Measurements from ENCODE around the gene FLCN.
A peak's percentile ranks its signal among the peaks of the same experiment; 100 is the strongest.
"Not testable (repeated sequence)": the region's sequence is repeated elsewhere in the genome, so short reads cannot be mapped to it uniquely, and the experiment has no call there.

The FLCN gene

DNA sequence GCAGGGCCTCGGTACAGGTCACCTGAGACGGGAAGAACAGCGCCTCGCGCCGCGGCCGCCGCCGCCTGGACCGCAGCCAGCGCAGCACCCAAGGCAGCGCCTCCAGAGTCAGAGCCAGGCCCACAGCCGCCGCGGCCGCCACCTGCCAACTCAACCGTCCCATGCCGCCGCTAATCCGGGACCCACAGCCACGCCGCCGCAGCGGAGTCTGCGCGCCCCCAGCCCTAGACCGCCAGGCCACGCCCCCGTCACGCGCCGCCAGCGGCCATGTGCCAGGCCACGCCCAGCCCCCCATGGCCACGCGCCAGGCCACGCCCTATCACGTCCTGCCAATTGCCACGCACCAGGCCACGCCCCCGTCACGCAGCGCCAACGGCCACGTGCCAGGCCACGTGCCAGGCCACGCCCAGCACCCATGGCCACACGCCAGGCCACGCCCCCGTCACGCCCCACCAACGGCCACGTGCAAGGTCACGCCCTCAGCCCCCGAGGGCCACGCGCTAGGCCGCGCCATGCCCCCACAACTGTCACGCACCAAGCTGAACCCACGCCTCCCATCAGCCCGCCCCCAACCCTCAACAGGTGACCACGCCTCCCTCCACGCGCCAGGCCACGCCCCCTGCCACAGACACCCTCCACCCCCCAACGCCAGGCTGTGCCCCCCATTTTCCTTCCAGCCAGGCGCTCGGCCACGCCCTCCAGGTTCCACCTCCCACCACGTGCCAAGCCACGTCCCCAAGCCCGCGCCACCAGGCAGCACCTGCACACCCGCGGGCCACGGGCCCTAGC lies 30.6 kb downstream of the FLCN start, which contains the start of gene PLD6:
Gene PLD6, minus strand, starts transcription at position 210 of the 789 bp plus-strand sequence. Its CDS starts 47 bp downstream, at position 163.
- DNase-seq, result peak; percentile 68 to 79 (median 74)

- DNase-seq, result peak; percentile 57 to 79 (median 76)
Measured at GRCh38 chr17:17205368-17206123, 31.4 kb downstream of the FLCN start.

- DNase-seq, result no peak
Measured at GRCh38 chr17:17204635-17205231, 32.2 kb downstream of the FLCN start.

- DNase-seq, result peak in 1 of 3 donors; percentile 6
Measured at GRCh38 chr17:17204041-17204591, 32.9 kb downstream of the FLCN start.

DNA sequence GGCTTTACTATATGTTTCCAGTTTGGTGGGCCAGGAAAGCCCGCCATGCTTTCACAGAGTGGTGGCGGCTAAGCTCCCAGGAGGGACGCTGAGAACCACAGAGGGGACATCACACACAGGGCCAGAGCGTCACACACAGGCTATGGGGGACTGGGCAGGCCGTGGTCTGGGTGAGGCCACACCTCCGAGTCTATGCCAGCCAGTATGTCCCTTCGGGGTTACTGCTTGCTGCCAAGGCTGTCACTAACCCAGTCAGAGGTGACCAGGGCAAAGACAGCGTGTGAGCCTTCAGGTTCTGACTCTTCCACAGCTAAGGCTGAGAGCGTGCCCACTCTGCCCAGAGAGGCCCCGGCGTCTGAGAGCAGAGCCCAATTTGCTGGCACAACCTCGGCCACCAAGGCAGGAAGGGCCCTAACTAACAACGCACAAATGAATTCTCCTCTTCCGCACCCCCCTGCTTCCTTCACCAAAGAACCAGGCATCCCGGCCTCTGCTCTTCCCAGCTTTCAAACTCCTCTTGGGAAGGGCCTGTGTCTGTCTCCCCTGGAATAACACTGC lies 33.7 kb downstream of the FLCN start:
- DNase-seq, result no peak

DNA sequence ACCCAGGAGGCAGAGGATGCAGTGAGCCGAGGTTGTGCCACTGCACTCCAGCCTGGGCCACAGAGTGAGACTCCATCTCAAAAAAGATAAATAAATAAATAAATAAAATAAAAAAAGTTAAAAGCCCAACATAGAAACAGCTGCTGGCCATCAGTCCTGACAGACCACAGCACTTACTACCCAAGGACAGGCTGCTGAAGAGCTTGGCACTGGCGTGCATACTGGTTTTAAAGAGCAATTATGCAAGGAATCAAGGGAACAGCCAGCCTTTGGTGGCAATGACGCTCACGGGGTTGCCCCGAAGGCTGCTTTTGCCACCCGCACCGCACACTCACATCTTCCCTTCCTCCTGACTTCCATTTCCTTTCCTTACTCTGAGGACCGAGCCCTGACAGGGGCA lies 35.1 kb downstream of the FLCN start:
- no peak for DNase-seq

- DNase-seq, result no peak
Measured at GRCh38 chr17:17201271-17201670, 35.7 kb downstream of the FLCN start.

DNA sequence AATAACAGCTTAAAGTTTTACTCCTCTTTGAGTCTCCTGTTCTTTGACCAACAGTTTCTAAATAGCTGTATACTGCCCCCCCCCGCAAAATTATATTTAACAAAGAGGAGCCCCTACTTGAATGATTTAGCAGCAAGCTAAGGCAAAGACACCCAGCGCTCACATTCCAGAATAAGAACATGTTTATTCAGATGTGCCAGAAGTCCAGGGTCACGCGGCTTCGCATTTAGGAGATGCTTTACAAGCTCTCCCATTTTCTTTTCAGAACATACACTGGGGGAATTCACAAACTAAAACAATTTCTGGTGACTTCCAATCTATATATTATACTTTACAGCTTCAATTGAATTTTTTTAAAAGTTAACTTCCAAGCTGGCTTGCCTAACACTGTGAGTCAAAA lies 36.1 kb downstream of the FLCN start:
- DNase-seq, result no peak

- DNase-seq, result no peak
Measured at GRCh38 chr17:17200311-17200710, 36.7 kb downstream of the FLCN start.

DNA sequence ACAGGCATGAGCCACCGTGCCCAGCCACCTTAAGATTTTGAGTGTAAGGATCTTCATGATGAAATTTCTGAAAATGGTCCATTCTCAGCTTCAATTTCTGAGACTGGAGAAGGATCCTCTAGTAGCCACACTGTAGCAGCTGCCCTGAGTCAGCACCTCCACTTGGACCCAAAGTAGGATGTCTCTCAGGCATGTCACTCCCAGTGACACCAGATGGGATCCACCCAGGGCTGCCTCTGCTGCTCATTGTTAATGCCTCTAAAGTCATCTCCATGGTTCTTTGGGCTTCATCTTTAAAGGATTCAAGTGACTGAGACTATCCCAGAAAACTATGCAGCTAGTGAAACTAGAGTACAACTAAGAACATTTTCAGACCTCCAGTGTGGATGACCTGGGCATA lies 38.7 kb downstream of the FLCN start:
- DNase-seq, result no peak

DNA sequence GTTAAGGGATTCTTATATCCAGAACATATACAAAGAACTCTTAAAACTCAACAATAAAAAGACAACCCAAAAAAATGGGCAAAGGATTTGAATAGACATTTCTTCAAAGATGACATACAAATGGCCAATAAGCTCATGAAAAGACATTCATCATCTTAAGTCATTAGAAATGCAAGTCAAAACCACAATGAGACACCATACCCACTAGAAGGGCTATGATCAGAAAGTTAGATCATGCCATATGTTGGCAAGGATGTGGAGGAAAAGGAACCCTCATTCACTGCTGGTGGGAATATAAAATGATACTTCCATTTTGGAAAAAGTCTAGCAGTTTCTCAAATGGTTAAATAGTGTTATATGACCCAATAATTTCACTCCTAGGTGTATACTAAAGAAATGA lies 40.2 kb downstream of the FLCN start:
- no peak for DNase-seq

- DNase-seq, result not testable (repeated sequence)
Measured at GRCh38 chr17:17195466-17195865, 41.5 kb downstream of the FLCN start.

DNA sequence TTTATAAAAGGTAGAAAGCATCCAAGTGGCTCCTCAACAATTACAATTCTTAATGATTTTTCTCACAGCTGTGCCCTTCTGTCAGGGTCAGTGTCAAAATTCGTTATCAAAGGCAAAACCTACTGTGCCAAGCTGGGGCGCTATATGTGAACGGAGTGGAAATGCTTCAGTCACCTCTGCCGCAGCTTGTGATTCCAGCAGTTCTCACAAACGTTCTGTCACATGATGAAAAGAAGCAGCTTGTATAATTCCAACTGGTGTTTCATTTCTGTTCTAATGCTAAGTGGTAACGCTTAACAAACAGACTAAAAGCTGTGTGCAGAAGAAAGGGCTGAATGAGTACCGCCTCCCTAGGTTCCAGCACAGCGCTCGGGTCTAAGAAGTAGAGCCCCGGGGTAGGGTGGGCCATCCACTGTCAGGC lies 45.0 kb downstream of the FLCN start:
- DNase-seq, result no peak

- DNase-seq, result no peak
Measured at GRCh38 chr17:17191346-17191792, 45.6 kb downstream of the FLCN start.

- DNase-seq, result no peak
Measured at GRCh38 chr17:17190188-17190587, 46.8 kb downstream of the FLCN start.

GRCh38 chr17:17189559-17189958 lies 47.4 kb downstream of the FLCN start:
- no peak for DNase-seq

DNA sequence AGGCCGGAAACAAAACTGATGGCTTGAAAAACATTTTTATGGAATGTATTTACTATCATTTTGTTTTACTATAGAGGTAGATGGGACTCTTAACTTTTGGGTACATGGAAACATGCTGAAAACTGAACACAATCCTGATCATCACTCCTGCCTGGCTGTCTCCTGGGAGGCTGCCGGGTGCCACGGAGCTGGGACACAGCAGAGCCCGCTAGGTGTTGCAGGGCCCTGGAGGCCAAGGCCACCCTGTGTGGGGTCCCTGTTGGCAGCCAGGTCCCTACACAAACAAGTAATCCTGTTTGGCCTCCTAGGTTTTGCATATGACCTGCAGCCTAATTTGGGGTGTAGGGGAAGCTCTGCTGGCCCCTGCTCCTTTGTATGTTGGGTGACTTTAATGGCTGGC lies 48.4 kb downstream of the FLCN start:
- no peak for DNase-seq

GRCh38 chr17:17186551-17187505 lies 50.1 kb downstream of the FLCN start:
- no peak for DNase-seq

GRCh38 chr17:17186051-17186450 lies 50.9 kb downstream of the FLCN start:
- no peak for DNase-seq

- not testable (repeated sequence) for DNase-seq
Measured at GRCh38 chr17:17184985-17185757, 51.8 kb downstream of the FLCN start.

DNA sequence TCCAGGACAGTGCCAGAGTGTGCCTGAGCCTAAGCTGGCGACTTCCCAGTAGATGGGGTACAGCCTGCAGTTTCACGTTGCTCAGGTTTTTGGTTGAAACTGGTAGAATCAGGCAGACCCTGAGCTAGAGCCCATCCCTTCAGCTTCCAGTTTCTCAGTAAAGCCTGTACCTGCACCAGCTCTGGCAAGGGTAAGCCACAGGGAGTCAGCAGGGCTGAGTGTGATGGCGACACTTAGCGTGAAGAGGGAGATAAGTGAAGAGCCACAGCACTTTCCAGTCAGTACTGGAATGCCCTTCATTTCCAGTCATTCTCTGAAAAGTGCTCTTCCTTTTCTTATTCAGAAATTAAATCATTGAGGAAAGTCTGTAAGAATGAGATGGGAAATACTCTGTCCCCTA lies 53.2 kb downstream of the FLCN start:
- no peak for DNase-seq
